Hepatocyte (in vitro differentiated cells): ENCODE measurements around the gene SSBP2. TPM values are rescaled to one million over a fixed set of nuclear protein-coding genes. Genes with fewer than 3 reads are reported as not detected.
A peak's percentile ranks its signal among the peaks of the same experiment; 100 is the strongest.

Experiments used
- DNase-seq: peaks from one replicate; pipeline ENCODE4 v3.0.0-alpha.2; 2016; ENCODE audit warnings: low spot score
- H2AFZ ChIP-seq: fragments of 200-600 bp; sonication (generic); 2 replicates; pipeline ENCODE4 v1.6.0; 2016; ENCODE audit warnings: antibody characterized with exemption, mild to moderate bottlenecking
- H3K27ac ChIP-seq: fragments of 200-600 bp; sonication (generic); 2 replicates; pipeline ENCODE4 v1.5.1; 2016; ENCODE audit warnings: mild to moderate bottlenecking
- H3K27me3 ChIP-seq: fragments of 200-600 bp; sonication (generic); 2 replicates; pipeline ENCODE4 v1.6.1; 2016
- H3K36me3 ChIP-seq: fragments of 200-600 bp; sonication (generic); replicated peaks from 2 replicates; pipeline ENCODE4 v1.5.1; 2016; ENCODE audit warnings: low read depth; ENCODE audit not compliant: insufficient read depth
- H3K4me1 ChIP-seq: fragments of 200-600 bp; sonication (generic); 2 replicates; pipeline ENCODE4 v1.5.1; 2016; ENCODE audit warnings: mild to moderate bottlenecking, moderate library complexity; ENCODE audit not compliant: insufficient read depth
- H3K4me2 ChIP-seq: fragments of 200-600 bp; sonication (generic); 2 replicates; pipeline ENCODE4 v1.6.0; 2016
- H3K4me3 ChIP-seq: fragments of 200-600 bp; sonication (generic); 2 replicates; pipeline ENCODE4 v1.5.1; 2016; ENCODE audit warnings: mild to moderate bottlenecking
- H3K79me2 ChIP-seq: fragments of 200-600 bp; sonication (generic); 2 replicates; pipeline ENCODE4 v1.6.0; 2017; ENCODE audit warnings: mild to moderate bottlenecking
- H3K9me2 ChIP-seq: fragments of 200-600 bp; sonication (generic); replicated peaks from 2 replicates; pipeline ENCODE4 v1.6.0; 2017; ENCODE audit warnings: mild to moderate bottlenecking; ENCODE audit not compliant: insufficient read depth
- H3K9me3 ChIP-seq: fragments of 200-600 bp; sonication (generic); 2 replicates; pipeline ENCODE4 v1.5.1; 2016; ENCODE audit warnings: low read depth, mild to moderate bottlenecking
- H4K20me1 ChIP-seq: fragments of 200-600 bp; sonication (generic); 2 replicates; pipeline ENCODE4 v1.6.0; 2016; ENCODE audit warnings: mild to moderate bottlenecking; ENCODE audit not compliant: insufficient read depth, poor library complexity, severe bottlenecking
- CTCF ChIP-seq: fragments of 200-600 bp; sonication (generic); IDR thresholded peaks from 2 replicates; pipeline ENCODE4 v1.5.1; 2016; ENCODE audit warnings: antibody characterized with exemption, mild to moderate bottlenecking; ENCODE audit not compliant: poor library complexity
- EZH2 ChIP-seq: fragments of 200-600 bp; sonication (generic); IDR thresholded peaks from 2 replicates; pipeline ENCODE4 v1.6.1; 2016; ENCODE audit warnings: antibody characterized with exemption, mild to moderate bottlenecking, borderline replicate concordance
- EZH2phosphoT487 ChIP-seq: fragments of 200-600 bp; sonication (generic); IDR thresholded peaks from one replicate; pipeline ENCODE4 v1.6.1; 2018; ENCODE audit warnings: antibody characterized with exemption, mild to moderate bottlenecking, low read depth, moderate library complexity; ENCODE audit not compliant: unreplicated experiment, severe bottlenecking
- WGBS: methylation state at CpG from one replicate; pipeline ENCODE4 v1.1.6; 2016; ENCODE audit warnings: low lambda C conversion rate; ENCODE audit errors: missing lambda C conversion rate; 5-methylcytosine and 5-hydroxymethylcytosine counted together
- polyA plus RNA-seq: library from polyadenylated mRNA; unstranded; fragments of >200 nt; fragmentation: Nextera tagmentation; extraction: Ambion mirVana; gene quantifications from 2 replicates; pipeline ENCODE4 v1.2.1, GENCODE V29; 2016
- total RNA-seq: library from RNA; depleted of rRNA; stranded (reverse); fragments of >200 nt; gene quantifications from 2 replicates; pipeline ENCODE4 v1.2.3, GENCODE V29; 2014

The SSBP2 gene
- total and polyA plus RNA-seq, 2 experiments from 2014 or later, result 23.7 to 48.2 TPM

- Histone ChIP-seq H3K36me3 (no peaks in the 10 kb centered on the region), H3K4me2 (no peak overlapping the region), H3K27me3 (no peaks in the 10 kb centered on the region), H3K9me3 (no peaks in the 10 kb centered on the region), H3K9me2 (no peaks in the 10 kb centered on the region), H3K79me2 (peaks cover 56% of the 10 kb centered on the region), H3K27ac (no peak overlapping the region), H3K4me1 (no peaks in the 10 kb centered on the region), H3K4me3 (no peak overlapping the region), H2AFZ (no peak overlapping the region), H4K20me1 (no peaks in the 10 kb centered on the region)
- 94% methylated on average over 2 of the region's 2 CpGs for WGBS
- no peak for DNase-seq
- no peak for TF ChIP-seq EZH2phosphoT487
- no peak for TF ChIP-seq CTCF
- no peak for TF ChIP-seq EZH2
These were observed 65.4 kb downstream of the SSBP2 start for GRCh38 chr5:81685471-81685870.

GRCh38 chr5:81679885-81680284 is 71.0 kb downstream of the SSBP2 start:
- no peak overlapping the region for H3K4me2 ChIP-seq
- H2AFZ ChIP-seq, result no peak overlapping the region
- TF ChIP-seq CTCF, result no peak
- TF ChIP-seq EZH2, result no peak
- no peak for TF ChIP-seq EZH2phosphoT487
- H3K9me3 ChIP-seq, result no peaks in the 10 kb centered on the region
- WGBS, result 82% methylated on average over 1 of the region's 1 CpG
- DNase-seq, result peak; percentile 5
- H3K79me2 ChIP-seq, result peaks cover 67% of the 10 kb centered on the region
- no peak overlapping the region for H3K4me3 ChIP-seq
- no peaks in the 10 kb centered on the region for H3K36me3 ChIP-seq
- no peaks in the 10 kb centered on the region for H3K9me2 ChIP-seq
- no peak overlapping the region for H3K27ac ChIP-seq
- no peaks in the 10 kb centered on the region for H3K4me1 ChIP-seq
- no peaks in the 10 kb centered on the region for H3K27me3 ChIP-seq
- H4K20me1 ChIP-seq, result no peaks in the 10 kb centered on the region

- DNase-seq, result no peak
- 95% methylated on average over 3 of the region's 3 CpGs for WGBS
These were observed 75.5 kb downstream of the SSBP2 start for GRCh38 chr5:81675420-81675819.

More at GRCh38 chr5:81675420-81675819, 75.5 kb downstream of the SSBP2 start:
- Histone ChIP-seq H3K79me2 (peaks cover 56% of the 10 kb centered on the region), H3K27ac (no peak overlapping the region), H3K4me2 (no peak overlapping the region), H2AFZ (no peak overlapping the region), H4K20me1 (no peaks in the 10 kb centered on the region), H3K4me1 (no peaks in the 10 kb centered on the region), H3K4me3 (no peak overlapping the region), H3K9me2 (no peaks in the 10 kb centered on the region), H3K36me3 (no peaks in the 10 kb centered on the region), H3K27me3 (no peaks in the 10 kb centered on the region), H3K9me3 (no peaks in the 10 kb centered on the region)
- TF ChIP-seq CTCF (no peak), EZH2 (no peak), EZH2phosphoT487 (no peak)
